SK-N-SH (cell line): ENCODE data around the gene RAB5IF. TPM values are rescaled to one million over a fixed set of nuclear protein-coding genes. Genes with fewer than 3 reads are reported as not detected.

Source experiments
- CTCF ChIA-PET: fragments of 300-600, 350-600 bp; formaldehyde crosslinking; extraction: SDS; loops from one replicate; lab custom pipeline; 2021; lab: Yijun Ruan, JAX
- POLR2A ChIA-PET: fragments of 350-600 bp; sonication (Branson Sonifier 250); formaldehyde crosslinking; extraction: SDS; loops from one replicate; lab custom pipeline; 2020; ENCODE audit warnings: antibody characterized with exemption, inconsistent platforms; lab: Yijun Ruan, JAX
- DNase-seq: peaks from one replicate; pipeline ENCODE4 v3.0.0; 2012
- H2AFZ ChIP-seq: fragments of 200-600 bp; sonication (generic); 2 replicates; pipeline ENCODE4 v1.8.1; 2016; ENCODE audit warnings: antibody characterized with exemption, mild to moderate bottlenecking, low read depth
- H3F3A ChIP-seq: fragments of 200-600 bp; sonication (generic); replicated peaks from 2 replicates; pipeline ENCODE3; 2016; ENCODE audit warnings: antibody characterized with exemption, mild to moderate bottlenecking; ENCODE audit not compliant: insufficient read depth
- H3K27ac ChIP-seq, 2 experiments: fragments of 200-500 bp in 1 of 2; fragments of 200-600 bp in 1 of 2; sonication (Bioruptor generic) in 1 of 2; sonication (generic), shearing (Covaris generic) in 1 of 2; 2 replicates each; pipeline versions ENCODE4 v1.5.1 to v1.6.1; 2014 to 2016; ENCODE audit warnings: low read depth in 2 of 2, inconsistent platforms in 1 of 2, low read length in 1 of 2, mild to moderate bottlenecking in 1 of 2, mixed read lengths in 1 of 2
- H3K27me3 ChIP-seq: fragments of 200-600 bp; sonication (generic), shearing (Covaris generic); 2 replicates; pipeline ENCODE4 v1.6.1; 2016; ENCODE audit warnings: mixed run types; ENCODE audit not compliant: insufficient read depth
- H3K36me3 ChIP-seq, 2 experiments: fragments of 200-500 bp in 1 of 2; fragments of 200-600 bp in 1 of 2; sonication (Bioruptor generic) in 1 of 2; sonication (generic) in 1 of 2; replicated peaks in 1 of 2; 2 replicates each; pipeline versions ENCODE3 to v1.5.1; 2014 to 2016; ENCODE audit warnings: low read length in 1 of 2, mild to moderate bottlenecking in 1 of 2; ENCODE audit not compliant: insufficient read depth in 2 of 2, control insufficient read depth in 1 of 2
- H3K4me1 ChIP-seq, 2 experiments: fragments of 200-500 bp in 1 of 2; fragments of 200-600 bp in 1 of 2; sonication (Bioruptor generic) in 1 of 2; sonication (generic), shearing (Covaris generic) in 1 of 2; 2 replicates each; pipeline versions ENCODE4 v1.5.1 to v1.6.1; 2014 to 2016; ENCODE audit warnings: low read depth in 1 of 2, low read length in 1 of 2, mixed run types in 1 of 2; ENCODE audit not compliant: insufficient read depth in 2 of 2, control insufficient read depth in 1 of 2
- H3K4me2 ChIP-seq: fragments of 200-600 bp; sonication (generic), shearing (Covaris generic); 2 replicates; pipeline ENCODE4 v1.6.1; 2017; ENCODE audit warnings: mixed run types
- H3K4me3 ChIP-seq, 2 experiments: fragments of 200-500 bp in 1 of 2; fragments of 200-600 bp in 1 of 2; sonication (Bioruptor generic) in 1 of 2; sonication (generic), shearing (Covaris generic) in 1 of 2; 2 replicates each; pipeline versions ENCODE4 v1.5.1 to v1.8.1; 2014 to 2016; ENCODE audit warnings: low read depth in 2 of 2, inconsistent platforms in 1 of 2, low read length in 1 of 2, mild to moderate bottlenecking in 1 of 2, mixed read lengths in 1 of 2, moderate library complexity in 1 of 2
- H3K79me2 ChIP-seq: fragments of 200-600 bp; sonication (generic); 2 replicates; pipeline ENCODE4 v1.8.1; 2017; ENCODE audit warnings: mild to moderate bottlenecking; ENCODE audit not compliant: insufficient read depth
- H3K9ac ChIP-seq: fragments of 200-600 bp; sonication (generic); 2 replicates; pipeline ENCODE4 v1.6.1; 2017; ENCODE audit warnings: mixed run types
- H3K9me2 ChIP-seq: fragments of 200-600 bp; sonication (generic); 2 replicates; pipeline ENCODE4 v1.6.1; 2017; ENCODE audit warnings: mixed run types
- H3K9me3 ChIP-seq: fragments of 200-600 bp; sonication (generic); 2 replicates; pipeline ENCODE4 v1.6.1; 2017; ENCODE audit warnings: mixed run types, mild to moderate bottlenecking, moderate library complexity
- H4K20me1 ChIP-seq: fragments of 200-600 bp; sonication (generic); 2 replicates; pipeline ENCODE4 v1.6.1; 2017; ENCODE audit warnings: mild to moderate bottlenecking, mixed run types; ENCODE audit not compliant: insufficient read depth
- CHD2 ChIP-seq: fragments of 150-350 bp; IDR thresholded peaks from 2 replicates; pipeline ENCODE4 v1.6.1; 2018; ENCODE audit warnings: low read length; ENCODE audit not compliant: partially characterized antibody
- ELF1 ChIP-seq: IDR thresholded peaks from 2 replicates; pipeline ENCODE4 v1.4.0; 2012
- EP300 ChIP-seq, 2 experiments: IDR thresholded peaks; 2 replicates each; pipeline versions ENCODE4 v1.4.0 to v1.6.1; 2012; ENCODE audit warnings: borderline replicate concordance in 1 of 2, low read depth in 1 of 2, low read length in 1 of 2
- GABPA ChIP-seq: IDR thresholded peaks from 2 replicates; pipeline ENCODE4 v1.4.0; 2012; ENCODE audit warnings: low read depth, mild to moderate bottlenecking
- GATA2 ChIP-seq: sonication (generic); formaldehyde crosslinking; IDR thresholded peaks from 2 replicates; pipeline ENCODE4 v1.5.0; 2020; ENCODE audit warnings: mild to moderate bottlenecking, missing genetic modification reagents
- MXI1 ChIP-seq: IDR thresholded peaks from 2 replicates; pipeline ENCODE4 v1.6.1; 2012; ENCODE audit warnings: mild to moderate bottlenecking, low read depth, low read length, improper control_type of control experiment
- NFIC ChIP-seq: IDR thresholded peaks from 2 replicates; pipeline ENCODE4 v1.4.0; 2012; ENCODE audit warnings: borderline replicate concordance
- POLR2AphosphoS5 ChIP-seq: IDR thresholded peaks from 2 replicates; pipeline ENCODE4 v1.6.1; 2012; ENCODE audit warnings: low read depth, low read length
- RCOR1 ChIP-seq: fragments of 150-350 bp; IDR thresholded peaks from 2 replicates; pipeline ENCODE4 v1.6.1; 2017; ENCODE audit warnings: antibody characterized with exemption, low read length
- REST ChIP-seq: IDR thresholded peaks from 2 replicates; pipeline ENCODE4 v1.6.1; 2012; ENCODE audit warnings: mild to moderate bottlenecking, low read depth, low read length, moderate library complexity
- SMC3 ChIP-seq: IDR thresholded peaks from 2 replicates; pipeline ENCODE4 v1.6.1; 2012; ENCODE audit warnings: low read depth, low read length, improper control_type of control experiment
- YY1 ChIP-seq: IDR thresholded peaks from 2 replicates; pipeline ENCODE4 v1.4.0; 2012; ENCODE audit warnings: low read depth, mild to moderate bottlenecking
- WGBS: methylation state at CpG from one replicate; pipeline ENCODE4 v1.1.6; 2017; ENCODE audit warnings: low lambda C conversion rate; 5-methylcytosine and 5-hydroxymethylcytosine counted together
- polyA plus RNA-seq, 3 experiments: library from polyadenylated mRNA; depleted of rRNA; stranded (reverse); fragments of >200 nt; gene quantifications; 2 replicates each; pipeline ENCODE4 v1.2.3, GENCODE V29; 2012
- TF ChIP-seq, protein P1 (sequence below): fragments of 150-350 bp; IDR thresholded peaks from 2 replicates; pipeline ENCODE4 v1.6.1; 2017; ENCODE audit warnings: antibody characterized with exemption, low read length, low read depth, borderline replicate concordance
- TF ChIP-seq, protein P2 (sequence below): fragments of 150-350 bp; IDR thresholded peaks from 2 replicates; pipeline ENCODE4 v1.6.1; 2016; ENCODE audit warnings: mild to moderate bottlenecking, low read depth, low read length
- TF ChIP-seq, protein P3 (sequence below): IDR thresholded peaks from 2 replicates; pipeline ENCODE4; 2012
- TF ChIP-seq, protein P4 (sequence below): IDR thresholded peaks from 2 replicates; pipeline ENCODE4 v1.4.0; 2012; ENCODE audit warnings: low read depth, borderline replicate concordance

The RAB5IF gene
- polyA plus RNA-seq, 1 of the 3 experiments (the other 2 are of a cell fraction), result 91.1 TPM

DNA sequence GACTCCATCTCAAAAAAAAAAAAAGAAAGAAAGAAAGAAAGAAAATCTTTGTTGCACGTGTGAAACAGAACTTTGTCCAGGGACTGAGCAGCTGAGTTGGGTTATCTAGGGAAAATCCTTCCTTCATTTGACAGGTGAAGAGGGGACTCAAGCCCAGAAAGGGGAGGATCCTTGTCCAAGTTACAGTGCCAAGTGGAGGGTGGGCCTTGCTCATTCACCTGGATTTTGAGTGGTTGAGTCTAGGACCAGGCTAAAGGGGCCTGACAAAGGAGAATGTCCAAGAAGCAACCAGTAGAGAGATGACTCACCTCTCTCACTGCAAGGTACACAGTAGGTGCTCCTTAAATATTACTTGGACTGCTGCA lies 29.5 kb upstream of the RAB5IF start:
- H3K36me3 ChIP-seq, result peaks cover 0 to 7% of the 10 kb centered on the region in 2 experiments
- CTCF ChIA-PET, result interaction anchor here (0.7 to 3.6 kb wide), 6 partner anchors 13 to 420 kb away, joined by 3 to 20 read pairs (median 4); partner anchors contain the start of gene RAB5IF
- no peaks in the 10 kb centered on the region for H3K27me3 ChIP-seq
- WGBS, result 93% methylated on average over 1 of the region's 1 CpG
- no peak overlapping the region for H3K9ac ChIP-seq
- H3F3A ChIP-seq, result peaks cover 26% of the 10 kb centered on the region
- peaks cover 5% of the 10 kb centered on the region; the same call in 1 of the 2 replicates for H4K20me1 ChIP-seq
- no peak for DNase-seq
- peaks cover 48% of the 10 kb centered on the region for H3K79me2 ChIP-seq
- peaks cover 8 to 20% of the 10 kb centered on the region in 2 experiments; a peak in 2 of 4 replicates for H3K4me1 ChIP-seq
- H3K9me2 ChIP-seq, result no peaks in the 10 kb centered on the region
- H3K4me2 ChIP-seq, result peak overlapping the region; percentile 99
- H3K4me3 ChIP-seq, result no peak overlapping the region; a peak in 1 of 4 replicates
- H3K27ac ChIP-seq, result peak overlapping the region; percentile 44 to 78; a peak in 3 of 4 replicates
- TF ChIP-seq ELF1 (no peak), RCOR1 (no peak), SMC3 (no peak), POLR2AphosphoS5 (no peak), MXI1 (no peak), GABPA (no peak)
- TF ChIP-seq, protein P1, sequence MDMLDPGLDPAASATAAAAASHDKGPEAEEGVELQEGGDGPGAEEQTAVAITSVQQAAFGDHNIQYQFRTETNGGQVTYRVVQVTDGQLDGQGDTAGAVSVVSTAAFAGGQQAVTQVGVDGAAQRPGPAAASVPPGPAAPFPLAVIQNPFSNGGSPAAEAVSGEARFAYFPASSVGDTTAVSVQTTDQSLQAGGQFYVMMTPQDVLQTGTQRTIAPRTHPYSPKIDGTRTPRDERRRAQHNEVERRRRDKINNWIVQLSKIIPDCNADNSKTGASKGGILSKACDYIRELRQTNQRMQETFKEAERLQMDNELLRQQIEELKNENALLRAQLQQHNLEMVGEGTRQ, result no peak
- TF ChIP-seq, all 33 proteins: peak for 0
- Histone ChIP-seq H2AFZ (no peak overlapping the region), H3K9me3 (no peaks in the 10 kb centered on the region)
- POLR2A ChIA-PET, result interaction anchor here (0.6 to 1.1 kb wide), 2 partner anchors 30 to 1126 kb away, joined by 6 to 11 read pairs; partner anchors contain the start of gene RAB5IF

DNA sequence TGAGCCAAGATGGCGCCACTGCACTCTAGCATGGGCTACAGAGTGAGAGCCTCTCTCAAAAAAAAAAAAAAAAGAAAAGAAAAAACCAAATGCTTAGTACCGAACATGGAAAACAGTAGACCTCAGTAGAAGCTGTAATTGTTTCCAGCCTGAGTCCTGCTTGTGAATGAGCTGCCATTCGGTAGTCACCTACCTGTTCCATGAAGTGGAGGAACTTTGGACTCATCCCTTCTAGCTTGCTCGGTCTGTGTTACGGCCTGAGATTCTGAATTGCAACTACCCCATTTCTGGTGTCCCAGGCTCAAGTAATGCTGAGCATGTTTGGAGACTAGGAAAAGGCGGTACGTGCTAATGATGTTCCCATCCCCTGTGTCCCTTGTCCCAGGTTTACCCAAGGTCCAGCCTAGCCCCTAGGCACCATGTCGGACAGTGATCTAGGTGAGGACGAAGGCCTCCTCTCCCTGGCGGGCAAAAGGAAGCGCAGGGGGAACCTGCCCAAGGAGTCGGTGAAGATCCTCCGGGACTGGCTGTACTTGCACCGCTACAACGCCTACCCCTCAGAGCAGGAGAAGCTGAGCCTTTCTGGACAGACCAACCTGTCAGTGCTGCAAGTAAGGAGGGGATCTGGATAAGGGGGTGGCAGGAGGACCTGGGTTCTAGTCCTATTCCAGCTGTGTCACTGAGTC lies 27.1 kb upstream of the RAB5IF start:
- Histone ChIP-seq H3K79me2 (peaks cover 48% of the 10 kb centered on the region), H3K4me3 (no peak overlapping the region), H3K9ac (no peak overlapping the region), H3K36me3 (peaks cover 10 to 16% of the 10 kb centered on the region in 2 experiments), H3K9me2 (no peaks in the 10 kb centered on the region), H3F3A (peaks cover 12% of the 10 kb centered on the region), H3K9me3 (no peaks in the 10 kb centered on the region), H3K27ac (no peak overlapping the region), H3K4me2 (no peak overlapping the region), H3K4me1 (peaks cover 8 to 16% of the 10 kb centered on the region in 2 experiments; a peak in 2 of 4 replicates), H2AFZ (no peak overlapping the region), H4K20me1 (peaks cover 5% of the 10 kb centered on the region; the same call in 1 of the 2 replicates), H3K27me3 (no peaks in the 10 kb centered on the region)
- CTCF ChIA-PET, result interaction anchor here (1.5 to 1.6 kb wide), 3 partner anchors 13 to 27 kb away, joined by 4 to 6 read pairs (median 4); partner anchors contain the start of gene RAB5IF
- POLR2A ChIA-PET, result no interaction called here
- no peak for DNase-seq
- WGBS, result 97% methylated on average over 15 of the region's 15 CpGs
- TF ChIP-seq SMC3 (no peak), NFIC (no peak), CHD2 (no peak), EP300 (IDR thresholded peaks at IDR 0.05; ENCODE audit: borderline replicate concordance in 1 of 2, low read depth in 1 of 2, low read length in 1 of 2) (no peak), GATA2 (CRISPR knock-in tag) (no peak), RCOR1 (no peak), ELF1 (no peak), YY1 (no peak), REST (no peak)
- TF ChIP-seq, protein P2, sequence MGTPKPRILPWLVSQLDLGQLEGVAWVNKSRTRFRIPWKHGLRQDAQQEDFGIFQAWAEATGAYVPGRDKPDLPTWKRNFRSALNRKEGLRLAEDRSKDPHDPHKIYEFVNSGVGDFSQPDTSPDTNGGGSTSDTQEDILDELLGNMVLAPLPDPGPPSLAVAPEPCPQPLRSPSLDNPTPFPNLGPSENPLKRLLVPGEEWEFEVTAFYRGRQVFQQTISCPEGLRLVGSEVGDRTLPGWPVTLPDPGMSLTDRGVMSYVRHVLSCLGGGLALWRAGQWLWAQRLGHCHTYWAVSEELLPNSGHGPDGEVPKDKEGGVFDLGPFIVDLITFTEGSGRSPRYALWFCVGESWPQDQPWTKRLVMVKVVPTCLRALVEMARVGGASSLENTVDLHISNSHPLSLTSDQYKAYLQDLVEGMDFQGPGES, result no peak
- TF ChIP-seq, protein P3, sequence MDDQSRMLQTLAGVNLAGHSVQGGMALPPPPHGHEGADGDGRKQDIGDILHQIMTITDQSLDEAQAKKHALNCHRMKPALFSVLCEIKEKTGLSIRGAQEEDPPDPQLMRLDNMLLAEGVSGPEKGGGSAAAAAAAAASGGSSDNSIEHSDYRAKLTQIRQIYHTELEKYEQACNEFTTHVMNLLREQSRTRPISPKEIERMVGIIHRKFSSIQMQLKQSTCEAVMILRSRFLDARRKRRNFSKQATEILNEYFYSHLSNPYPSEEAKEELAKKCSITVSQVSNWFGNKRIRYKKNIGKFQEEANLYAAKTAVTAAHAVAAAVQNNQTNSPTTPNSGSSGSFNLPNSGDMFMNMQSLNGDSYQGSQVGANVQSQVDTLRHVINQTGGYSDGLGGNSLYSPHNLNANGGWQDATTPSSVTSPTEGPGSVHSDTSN, result no peak
- TF ChIP-seq, protein P4, sequence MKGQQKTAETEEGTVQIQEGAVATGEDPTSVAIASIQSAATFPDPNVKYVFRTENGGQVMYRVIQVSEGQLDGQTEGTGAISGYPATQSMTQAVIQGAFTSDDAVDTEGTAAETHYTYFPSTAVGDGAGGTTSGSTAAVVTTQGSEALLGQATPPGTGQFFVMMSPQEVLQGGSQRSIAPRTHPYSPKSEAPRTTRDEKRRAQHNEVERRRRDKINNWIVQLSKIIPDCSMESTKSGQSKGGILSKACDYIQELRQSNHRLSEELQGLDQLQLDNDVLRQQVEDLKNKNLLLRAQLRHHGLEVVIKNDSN, result no peak
